Stimulated activated CD8-positive, alpha-beta memory T cell treated with anti-CD3 and anti-CD28 coated beads, Interleukin-7, amount 100 ng/mL, for 48 hours (primary cell): ENCODE measurements around the gene WDR36.

ENCODE experiments used
- DNase-seq, 2 donors: peaks; one replicate each; pipeline ENCODE4 v3.0.0-alpha.2; 2020; ENCODE audit warnings: low read depth in 1 of 2; ENCODE audit errors: extremely low read depth in 1 of 2

Gene WDR36

GRCh38 chr5:111092062-111092853 is at the start of gene WDR36:
WDR36 (plus strand) TSS chr5:111092348; CDS start chr5:111092457, 109 bp downstream.
- DNase-seq = peak; percentile 72 to 83

- DNase-seq = no peak
Measured at GRCh38 chr5:111043712-111044506, 48.2 kb upstream of the WDR36 start.

- no peak for DNase-seq
Measured at GRCh38 chr5:111058064-111058463, 34.1 kb upstream of the WDR36 start.

GRCh38 chr5:111060169-111060568 is 32.0 kb upstream of the WDR36 start:
- DNase-seq = no peak

GRCh38 chr5:111061618-111062017 is 30.5 kb upstream of the WDR36 start:
- no peak for DNase-seq

- no peak for DNase-seq
Measured at GRCh38 chr5:111063709-111064322, 28.3 kb upstream of the WDR36 start.

- no peak for DNase-seq
Measured at GRCh38 chr5:111066261-111066938, 25.7 kb upstream of the WDR36 start.

- DNase-seq = no peak
Measured at GRCh38 chr5:111068213-111068612, 23.9 kb upstream of the WDR36 start.

- no peak for DNase-seq
Measured at GRCh38 chr5:111069839-111070238, 22.3 kb upstream of the WDR36 start.

GRCh38 chr5:111070272-111071134 is 21.6 kb upstream of the WDR36 start:
- no peak for DNase-seq

- DNase-seq = no peak
Measured at GRCh38 chr5:111071413-111071812, 20.7 kb upstream of the WDR36 start, which contains the start of gene TSLP. TSLP (plus strand) TSS chr5:111071713; CDS start chr5:111071891, 178 bp downstream.

- peak in 1 of 2 donors; percentile 65 for DNase-seq
Measured at GRCh38 chr5:111072949-111073682, 19.0 kb upstream of the WDR36 start.

- no peak for DNase-seq
Measured at GRCh38 chr5:111074244-111074643, 17.9 kb upstream of the WDR36 start.

- DNase-seq = no peak
Measured at GRCh38 chr5:111075520-111075919, 16.6 kb upstream of the WDR36 start.

- DNase-seq = no peak
Measured at GRCh38 chr5:111076091-111076490, 16.1 kb upstream of the WDR36 start.

- DNase-seq = no peak
Measured at GRCh38 chr5:111077678-111078077, 14.5 kb upstream of the WDR36 start.

GRCh38 chr5:111079846-111080245 is 12.3 kb upstream of the WDR36 start:
- DNase-seq = no peak

GRCh38 chr5:111083323-111083722 is 8.8 kb upstream of the WDR36 start:
- DNase-seq = no peak

- no peak for DNase-seq
Measured at GRCh38 chr5:111095982-111096381, 3.8 kb downstream of the WDR36 start.
